LoVo (cell line): ENCODE data around the gene NPPC.
A peak's percentile ranks its signal among the peaks of the same experiment; 100 is the strongest.

Experiments
- DNase-seq: peaks from one replicate; pipeline ENCODE4 v3.0.0-alpha.2; 2016; ENCODE audit warnings: low spot score

Gene NPPC

DNA sequence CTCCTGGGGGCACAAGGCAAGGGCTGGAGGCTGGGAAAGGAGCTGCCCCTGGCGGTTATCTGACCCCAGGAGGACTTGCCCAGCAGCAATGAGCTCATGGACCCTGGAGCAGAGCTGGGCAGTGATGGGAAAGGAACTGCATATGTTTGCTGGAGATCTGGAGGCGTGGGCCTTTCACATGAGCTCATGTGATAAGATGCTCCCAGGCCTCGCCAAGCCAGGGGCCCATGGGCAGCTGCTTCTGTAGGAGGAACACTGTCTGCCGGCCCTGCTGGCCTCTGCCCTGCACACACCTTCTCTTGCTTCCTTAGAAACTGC is 9.0 kb upstream of the NPPC start:
- DNase-seq = no peak

GRCh38 chr2:231934441-231935206 is 8.4 kb upstream of the NPPC start:
- no peak for DNase-seq

- no peak for DNase-seq
Measured at GRCh38 chr2:231933916-231934401, 7.8 kb upstream of the NPPC start.

GRCh38 chr2:231932985-231933915 is 7.1 kb upstream of the NPPC start:
- no peak for DNase-seq

DNA sequence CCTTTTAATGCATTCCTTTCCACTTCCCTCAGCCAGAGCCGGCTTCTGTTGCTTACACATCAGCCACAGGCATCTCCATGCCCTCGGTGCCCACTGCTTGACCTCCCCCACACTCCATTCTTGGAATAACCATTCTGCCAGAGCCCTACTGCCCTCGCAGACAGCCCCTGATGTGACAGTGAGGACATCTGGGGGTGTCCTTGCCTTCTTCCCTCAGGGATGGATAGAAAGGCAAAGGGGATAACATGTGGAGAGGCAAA is 6.4 kb upstream of the NPPC start:
- DNase-seq = no peak

DNA sequence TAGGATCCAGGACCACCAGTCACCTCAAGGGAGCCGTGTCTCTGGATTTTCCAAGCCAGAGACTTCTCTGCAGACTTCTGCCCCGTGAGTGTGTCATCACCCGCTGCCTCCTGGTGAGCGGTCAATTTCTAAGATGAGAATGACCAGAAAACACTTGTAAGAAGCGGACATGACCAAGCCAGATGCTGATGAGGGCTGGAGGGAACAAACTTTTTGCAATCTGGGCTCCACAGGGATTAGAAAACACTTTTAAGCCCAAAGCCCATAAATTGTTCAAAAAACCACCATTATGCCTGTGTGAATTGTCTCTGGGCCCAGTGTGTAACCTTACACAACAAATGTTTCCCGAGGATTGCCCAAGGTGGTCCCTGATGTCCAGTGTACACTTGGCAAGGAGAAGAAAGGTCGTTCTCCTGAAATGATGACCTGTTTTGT is 5.3 kb upstream of the NPPC start:
- no peak for DNase-seq

GRCh38 chr2:231930593-231931281 is 4.5 kb upstream of the NPPC start:
- no peak for DNase-seq

DNA sequence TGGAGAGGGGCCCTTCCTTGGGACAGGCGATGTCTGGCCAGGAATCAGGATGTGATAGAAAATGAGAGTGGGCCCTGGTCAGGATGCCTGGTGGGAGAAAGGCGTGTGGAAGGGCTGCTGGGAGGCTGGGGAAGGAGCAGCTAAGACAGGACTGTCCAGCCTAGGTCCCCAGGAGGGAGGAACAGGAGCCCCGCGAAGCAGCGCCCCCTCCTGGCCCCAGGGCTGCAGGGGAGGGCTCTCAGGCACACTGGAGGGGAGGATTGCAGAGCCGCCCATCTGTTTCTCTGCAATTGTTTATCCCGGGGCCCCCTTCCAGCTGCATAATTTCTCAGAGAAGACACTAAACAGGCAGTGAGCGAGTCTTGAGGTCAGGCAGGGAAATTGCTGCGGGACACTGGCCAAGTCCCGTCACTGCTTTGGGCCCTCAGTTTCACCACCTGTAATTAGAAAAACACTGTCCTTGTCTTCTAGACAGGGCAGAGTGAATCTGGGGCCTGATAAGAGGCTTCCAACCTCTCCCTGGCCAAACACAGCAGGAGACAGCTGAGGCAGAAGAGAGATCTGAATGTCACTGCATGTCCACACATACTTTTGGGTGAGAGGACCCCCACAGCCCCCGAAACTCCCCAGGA is 3.9 kb upstream of the NPPC start:
- DNase-seq = no peak

- no peak for DNase-seq
Measured at GRCh38 chr2:231928901-231929725, 2.9 kb upstream of the NPPC start.

GRCh38 chr2:231928481-231928880 is 2.3 kb upstream of the NPPC start:
- no peak for DNase-seq

DNA sequence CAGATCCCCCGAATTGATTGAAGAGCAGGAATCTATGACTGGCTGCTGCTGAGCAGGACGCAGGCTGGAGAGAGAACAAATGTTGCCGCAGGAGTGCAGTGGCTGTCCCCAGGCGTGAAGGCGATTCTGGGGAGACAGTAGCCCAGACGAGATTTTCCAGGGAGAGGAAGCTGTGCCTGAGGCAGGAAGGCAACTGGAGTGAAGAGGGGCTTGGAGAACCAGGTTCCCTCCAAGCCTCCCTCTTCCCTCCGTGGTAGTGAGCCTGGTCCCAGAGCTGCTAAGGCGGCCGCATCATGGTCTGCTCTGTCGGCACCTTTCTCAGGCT is 1.3 kb upstream of the NPPC start:
- DNase-seq = no peak

DNA sequence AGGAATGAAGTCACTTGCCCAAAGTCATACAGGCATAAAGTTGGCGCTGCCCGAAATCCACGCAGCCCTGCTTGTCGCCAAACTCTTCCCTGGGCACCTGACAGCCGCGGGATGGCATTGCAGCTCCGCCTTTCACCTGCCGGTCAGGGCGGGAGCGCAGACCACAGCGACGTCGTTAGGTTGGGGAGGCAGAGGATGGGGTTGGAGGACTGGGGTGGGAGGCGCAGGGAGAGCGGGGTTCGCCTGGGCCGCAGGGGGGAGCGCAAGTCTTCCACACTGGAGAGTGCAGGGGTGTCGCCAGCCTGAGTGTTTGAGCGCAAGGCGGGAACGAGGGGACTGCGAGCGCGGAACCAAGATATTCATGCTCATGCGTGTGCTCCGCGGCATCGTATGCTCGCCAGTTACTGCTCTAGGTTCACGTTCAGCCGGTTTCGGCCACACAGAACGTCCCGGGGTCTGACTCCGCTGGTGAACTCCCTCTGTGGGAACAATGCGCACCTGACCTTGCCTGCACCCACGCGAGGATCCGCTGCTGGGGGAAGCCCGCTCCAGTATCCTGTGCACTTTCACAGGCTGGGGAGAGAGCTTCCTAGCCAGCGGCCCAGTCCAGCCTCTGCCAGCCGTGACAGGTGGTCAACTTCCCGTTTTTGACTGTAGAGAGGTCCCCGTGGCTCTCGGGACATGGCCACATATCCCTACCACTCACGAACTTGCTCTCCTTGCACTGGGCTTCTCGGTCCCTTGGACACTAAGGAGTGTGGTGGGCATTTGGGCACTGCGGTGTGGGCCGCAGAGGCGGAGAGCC is 767 bp upstream of the NPPC start:
- DNase-seq = no peak

DNA sequence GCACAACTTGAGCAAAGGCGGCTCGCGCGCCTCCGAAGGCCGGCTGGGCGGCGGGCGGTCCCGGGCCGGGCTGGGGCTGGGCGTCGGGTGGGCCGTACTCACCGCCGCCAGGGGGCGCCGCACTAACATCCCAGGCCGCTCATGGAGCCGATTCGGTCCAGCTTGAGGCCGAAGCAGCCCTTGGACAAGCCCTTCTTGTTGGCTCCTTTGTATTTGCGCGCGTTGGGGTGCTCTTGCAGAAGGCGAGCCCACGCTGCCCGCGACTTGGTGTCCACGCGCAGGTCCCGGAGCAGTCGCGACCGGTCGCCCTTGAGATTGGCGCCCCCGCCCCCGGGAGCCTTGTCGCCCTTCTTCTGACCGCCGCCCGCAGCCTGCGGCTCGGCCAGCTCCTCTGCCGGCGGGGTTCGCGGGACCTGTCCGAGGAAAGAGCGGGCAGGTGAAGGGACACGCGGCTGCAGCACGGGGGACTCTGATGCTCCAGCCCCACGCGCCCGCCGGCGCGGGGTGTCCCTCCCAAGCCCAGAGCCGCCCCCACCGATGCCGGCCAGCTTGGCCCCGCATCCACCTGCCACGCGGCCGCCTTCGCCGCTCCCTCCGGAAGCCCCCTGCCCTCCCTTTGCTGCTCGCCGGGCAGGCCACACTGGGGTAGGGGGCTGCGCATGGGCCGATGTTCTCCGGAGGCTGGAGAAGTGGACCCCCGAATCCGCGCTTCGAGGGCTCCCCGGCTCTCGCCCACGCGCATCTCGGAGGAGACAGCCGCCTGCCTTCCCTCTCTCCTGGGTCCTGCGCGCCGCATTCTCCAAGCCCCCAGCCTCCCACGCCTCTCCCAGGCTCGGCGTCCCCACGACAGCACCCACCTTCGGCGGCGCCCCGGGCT is 655 bp downstream of the NPPC start:
- DNase-seq = peak; percentile 65

DNA sequence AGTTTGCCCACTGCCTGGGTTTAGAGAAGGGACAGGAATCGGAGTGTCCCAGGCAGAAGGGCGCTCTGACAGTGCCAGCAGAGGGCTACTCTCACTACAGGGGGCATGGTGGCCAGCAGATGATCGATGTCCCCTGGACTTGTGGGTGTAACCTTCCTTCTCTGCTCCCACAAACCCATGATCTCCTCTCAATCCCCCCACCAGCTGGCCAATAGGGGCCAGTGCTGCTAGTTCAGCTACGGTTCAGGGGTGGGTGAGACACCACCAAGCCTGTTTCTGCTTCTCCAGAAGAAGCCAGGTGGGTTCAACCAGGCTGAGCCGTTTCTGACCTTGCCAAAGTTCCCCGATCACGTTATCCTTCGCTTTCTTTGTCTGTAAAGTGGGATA is 1.3 kb downstream of the NPPC start:
- no peak for DNase-seq

- no peak for DNase-seq
Measured at GRCh38 chr2:231923951-231924888, 2.0 kb downstream of the NPPC start.

DNA sequence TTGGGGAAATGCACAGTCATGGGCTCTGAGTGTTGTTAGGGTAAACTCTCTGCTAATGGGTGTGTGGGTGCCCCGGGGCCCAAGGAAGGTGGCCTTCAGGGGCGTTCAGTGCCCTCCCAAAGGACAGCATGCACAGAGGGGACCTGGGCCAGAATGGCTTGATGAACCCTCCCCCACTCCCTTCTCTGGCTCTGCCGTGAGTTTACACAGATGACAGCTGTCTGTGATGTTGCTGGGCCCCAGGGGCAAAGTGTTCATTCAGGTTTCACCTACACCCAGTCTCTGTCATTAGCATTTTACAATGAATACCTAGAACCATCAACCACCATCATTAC is 3.2 kb downstream of the NPPC start:
- no peak for DNase-seq

- no peak for DNase-seq
Measured at GRCh38 chr2:231922311-231923009, 3.7 kb downstream of the NPPC start.

DNA sequence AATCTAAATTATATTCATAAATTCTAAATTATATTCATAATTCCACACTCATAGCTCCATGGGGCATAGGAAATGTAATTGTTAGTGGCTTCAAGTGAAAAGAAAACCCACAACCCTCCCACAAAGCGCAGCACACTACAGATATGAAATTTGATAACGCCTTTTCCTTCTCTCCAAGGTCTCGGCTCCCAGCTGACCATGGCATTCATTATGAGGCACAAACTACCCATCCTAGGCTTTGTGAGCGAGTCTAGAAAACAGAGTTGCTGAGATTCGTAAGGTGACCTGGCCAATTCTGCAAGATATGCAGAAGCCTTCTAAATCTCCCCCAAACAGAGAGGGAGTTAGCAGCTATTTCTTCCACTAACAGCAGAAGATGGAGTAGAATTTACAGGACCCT is 5.4 kb downstream of the NPPC start:
- no peak for DNase-seq
